Measurements from ENCODE around the gene CSNK1D.
"Not testable (repeated sequence)": the region's sequence is repeated elsewhere in the genome, so short reads cannot be mapped to it uniquely, and the experiment has no call there.

CSNK1D gene

GRCh38 chr17:82272495-82273326 lies 789 bp downstream of the CSNK1D start:
- no peak for DNase-seq

- DNase-seq: no peak
These were observed 2.1 kb downstream of the CSNK1D start for GRCh38 chr17:82271401-82271800.

DNA sequence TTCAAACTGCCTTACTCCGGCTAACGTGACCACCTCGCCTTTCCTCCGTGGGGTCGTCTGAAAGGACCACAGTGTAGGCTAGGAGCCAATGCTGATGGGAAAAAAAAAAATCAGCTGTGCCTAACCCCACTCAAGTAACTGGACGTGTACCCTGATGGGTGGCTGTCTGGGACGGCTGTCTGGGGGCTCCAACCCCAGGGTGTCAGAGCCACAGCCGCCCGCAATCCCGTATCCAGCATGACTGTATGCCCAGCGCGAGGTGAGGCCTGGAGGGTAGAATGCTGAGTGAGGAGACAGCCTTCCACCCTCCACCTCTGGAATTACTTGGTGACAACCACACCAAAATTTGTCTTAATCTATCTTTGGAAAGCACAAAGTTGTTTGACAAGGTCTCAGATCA lies 2.8 kb downstream of the CSNK1D start:
- no peak for DNase-seq

GRCh38 chr17:82269882-82270500 lies 3.5 kb downstream of the CSNK1D start:
- DNase-seq: no peak

GRCh38 chr17:82269138-82269881 lies 4.2 kb downstream of the CSNK1D start:
- no peak for DNase-seq

- DNase-seq: no peak
These were observed 5.7 kb downstream of the CSNK1D start for GRCh38 chr17:82267575-82268379.

DNA sequence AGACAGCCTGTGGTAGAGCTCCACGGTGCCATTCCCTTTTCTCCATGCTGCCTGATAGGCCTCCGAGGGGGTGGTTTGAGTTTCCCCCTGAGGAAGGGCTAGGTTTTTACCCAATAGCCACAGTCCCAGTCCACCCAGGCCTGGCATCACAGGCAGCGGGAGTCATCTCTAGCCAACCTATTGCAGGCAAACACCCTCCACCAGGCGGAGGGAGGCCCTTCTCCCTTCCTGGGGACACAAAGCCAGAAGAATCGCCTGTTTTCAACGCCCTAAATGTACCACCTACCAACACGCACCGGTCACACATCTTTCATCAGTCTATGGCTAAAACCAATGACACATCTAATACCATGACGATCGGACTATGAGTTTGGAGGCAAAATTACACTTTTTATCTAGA lies 7.4 kb downstream of the CSNK1D start:
- no peak for DNase-seq

DNA sequence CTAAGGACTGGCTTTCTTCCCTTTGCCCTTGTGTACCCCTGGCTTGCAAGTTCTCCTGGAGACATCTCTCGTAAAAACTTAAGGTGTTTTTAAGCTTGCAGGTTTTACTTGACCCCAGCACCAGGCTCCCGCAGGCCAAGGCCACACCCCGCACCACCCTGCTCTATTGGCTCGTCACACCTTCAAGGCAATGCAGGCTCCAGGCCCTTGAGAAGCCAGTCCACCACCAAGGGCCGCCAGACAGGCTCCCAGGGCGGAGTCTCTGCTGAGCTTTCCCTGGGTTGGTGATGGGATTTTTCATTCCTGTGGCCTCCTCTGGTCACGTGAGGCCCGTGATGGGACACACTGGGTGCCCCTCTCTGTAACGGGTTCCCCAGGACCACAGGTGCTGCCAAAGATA lies 9.9 kb downstream of the CSNK1D start:
- DNase-seq: no peak

GRCh38 chr17:82262344-82262743 lies 11.2 kb downstream of the CSNK1D start:
- DNase-seq: no peak

- DNase-seq: not testable (repeated sequence)
These were observed 13.2 kb downstream of the CSNK1D start for GRCh38 chr17:82259972-82260961.

DNA sequence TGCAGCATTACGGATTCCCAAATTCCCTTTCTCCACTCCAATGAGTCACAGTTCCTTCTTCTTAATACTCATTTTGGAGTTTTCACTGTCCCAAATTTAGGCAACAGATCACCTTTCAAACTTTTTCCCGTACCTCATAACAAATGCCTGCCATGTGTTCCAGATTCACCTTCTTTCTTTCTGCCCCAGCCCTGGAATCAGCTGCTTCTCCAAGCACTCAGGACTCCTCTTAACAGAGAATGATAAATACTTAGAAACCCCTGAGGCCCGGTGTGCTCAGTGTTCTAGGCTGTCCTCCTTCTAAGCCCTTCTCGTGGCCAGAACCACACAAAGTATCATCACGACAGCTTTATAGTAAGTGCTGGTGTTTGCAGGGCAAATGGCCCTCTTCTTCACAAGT lies 14.9 kb downstream of the CSNK1D start:
- DNase-seq: no peak

GRCh38 chr17:82257473-82257872 lies 16.0 kb downstream of the CSNK1D start:
- DNase-seq: no peak

DNA sequence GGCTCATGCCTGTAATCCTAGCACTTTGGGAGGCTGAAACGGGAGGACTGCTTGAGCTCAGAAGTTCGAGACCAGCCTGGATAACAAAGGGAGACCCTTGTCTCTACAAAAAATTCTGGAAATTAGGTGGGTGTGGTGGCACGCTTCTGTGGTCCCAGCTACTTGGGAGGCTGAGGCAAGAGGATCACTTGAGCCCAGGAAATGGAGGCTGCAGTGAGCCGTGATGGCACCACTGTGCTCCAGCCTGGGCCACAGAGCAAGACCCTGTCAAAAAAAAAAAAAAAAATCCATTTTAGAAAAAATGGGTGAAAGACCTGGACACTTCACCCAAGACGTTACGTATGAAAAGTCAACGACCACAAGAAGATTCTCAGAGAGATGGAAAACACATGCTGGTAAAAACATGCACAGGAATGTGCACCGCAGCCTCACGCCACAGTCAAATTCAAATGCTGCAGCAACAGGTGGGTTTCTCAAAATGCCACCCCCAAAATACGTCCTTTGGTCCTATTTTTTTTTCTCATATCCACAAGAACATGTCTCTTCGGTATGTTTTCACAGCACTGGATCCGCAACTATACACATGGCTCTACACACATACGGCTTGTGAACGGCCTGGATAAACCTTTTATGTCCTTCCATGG lies 17.1 kb downstream of the CSNK1D start:
- DNase-seq: no peak

DNA sequence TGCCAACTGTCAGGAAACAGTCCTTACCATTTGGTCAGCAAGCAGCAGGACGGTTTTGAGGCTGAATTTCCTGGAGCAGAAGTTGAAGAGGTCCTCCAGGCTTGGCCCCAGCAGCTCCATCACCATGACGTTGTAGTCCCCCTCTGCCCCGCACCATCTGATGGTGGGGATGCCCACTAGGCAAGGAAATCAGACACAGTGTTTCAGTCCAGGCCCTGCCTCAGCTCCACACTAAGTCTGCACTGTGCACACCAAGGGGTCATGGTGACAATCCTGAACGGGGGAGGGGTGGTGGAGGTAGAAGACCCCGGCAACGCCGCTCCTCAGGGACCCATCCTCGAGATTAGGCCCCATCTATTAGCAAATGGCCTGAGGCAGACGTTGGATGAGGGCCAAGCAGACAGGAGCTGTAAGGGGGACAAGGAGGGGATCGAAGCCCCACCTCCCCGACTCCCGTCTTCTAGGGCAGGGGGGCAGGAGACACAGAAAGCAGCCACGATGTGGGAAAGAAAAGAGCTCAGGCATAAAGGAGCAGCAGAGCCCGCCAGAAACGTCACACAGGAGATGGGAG lies 18.0 kb downstream of the CSNK1D start:
- no peak for DNase-seq

DNA sequence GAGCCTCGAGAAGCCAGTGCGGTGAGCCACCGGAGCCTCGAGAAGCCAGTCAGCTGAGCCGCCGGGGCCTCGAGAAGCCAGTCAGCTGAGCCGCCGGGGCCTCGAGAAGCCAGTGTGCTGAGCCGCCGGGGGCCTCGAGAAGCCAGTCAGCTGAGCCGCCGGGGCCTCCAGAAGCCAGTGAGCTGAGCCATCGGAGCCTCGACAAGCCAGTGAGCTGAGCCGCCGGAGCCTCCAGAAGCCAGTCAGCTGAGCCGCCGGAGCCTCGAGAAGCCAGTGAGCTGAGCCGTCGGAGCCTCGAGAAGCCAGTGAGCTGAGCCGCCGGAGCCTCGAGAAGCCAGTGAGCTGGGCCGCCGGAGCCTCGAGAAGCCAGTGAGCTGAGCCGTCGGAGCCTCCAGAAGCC lies 18.8 kb downstream of the CSNK1D start:
- not testable (repeated sequence) for DNase-seq

DNA sequence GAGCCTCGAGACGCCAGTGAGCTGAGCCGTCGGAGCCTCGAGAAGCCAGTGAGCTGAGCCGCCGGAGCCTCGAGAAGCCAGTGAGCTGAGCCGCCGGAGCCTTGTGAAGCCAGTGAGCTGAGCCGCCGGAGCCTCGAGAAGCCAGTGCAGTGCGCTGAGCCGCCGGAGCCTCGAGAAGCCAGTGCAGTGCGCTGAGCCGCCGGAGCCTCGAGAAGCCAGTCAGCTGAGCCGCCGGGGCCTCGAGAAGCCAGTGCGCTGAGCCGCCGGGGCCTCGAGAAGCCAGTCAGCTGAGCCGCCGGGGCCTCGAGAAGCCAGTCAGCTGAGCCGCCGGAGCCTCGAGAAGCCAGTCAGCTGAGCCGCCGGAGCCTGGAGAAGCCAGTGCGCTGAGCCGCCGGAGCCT lies 19.4 kb downstream of the CSNK1D start:
- DNase-seq: not testable (repeated sequence)

DNA sequence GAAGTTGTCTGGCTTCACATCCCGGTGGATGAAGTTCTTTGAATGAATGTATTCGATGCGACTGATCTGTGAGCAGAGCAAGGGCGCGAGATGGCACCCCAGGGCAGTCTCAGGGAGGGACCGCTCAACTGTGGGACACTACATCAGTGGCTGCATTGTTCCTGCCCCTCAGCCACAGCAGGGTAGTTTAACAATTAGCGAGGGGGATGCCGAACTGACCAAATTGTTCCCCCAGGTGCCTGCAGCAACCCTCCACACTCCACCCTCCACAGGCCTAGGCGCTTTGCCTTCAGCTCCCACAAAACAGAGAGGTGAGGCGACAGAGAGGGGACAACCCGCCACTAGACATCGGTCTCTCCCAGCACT lies 20.3 kb downstream of the CSNK1D start:
- DNase-seq: no peak

DNA sequence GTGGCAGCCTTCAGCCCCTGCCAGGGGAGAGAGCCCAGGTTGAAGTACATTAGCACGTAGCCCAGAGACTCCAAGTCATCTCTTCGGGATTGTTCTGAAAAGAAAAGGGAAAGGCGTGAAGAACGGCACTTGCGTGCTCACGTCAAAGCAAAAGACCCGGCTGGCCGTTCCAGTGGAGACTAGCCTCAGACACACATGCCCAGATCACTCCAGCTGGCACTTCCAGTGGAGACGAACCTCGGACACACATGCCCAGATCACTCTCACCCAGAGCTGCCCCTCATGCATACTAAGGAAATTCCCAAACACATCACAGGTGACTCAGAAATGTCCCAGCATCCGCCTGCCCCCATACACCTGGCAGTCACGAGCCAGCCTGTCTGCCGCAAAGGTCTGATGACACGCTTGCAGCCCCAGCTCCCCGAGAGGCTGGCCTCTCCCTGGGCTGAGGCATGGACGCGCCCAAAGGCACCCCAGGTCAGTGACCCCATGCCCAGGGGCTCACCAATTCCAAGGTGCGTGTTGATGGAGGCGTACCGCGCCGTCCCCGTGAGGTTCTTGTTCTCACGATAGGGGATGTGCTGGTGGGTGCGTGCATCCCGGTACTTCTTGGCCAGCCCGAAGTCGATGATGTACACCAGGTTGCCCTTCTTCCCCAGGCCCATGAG lies 20.9 kb downstream of the CSNK1D start:
- no peak for DNase-seq

DNA sequence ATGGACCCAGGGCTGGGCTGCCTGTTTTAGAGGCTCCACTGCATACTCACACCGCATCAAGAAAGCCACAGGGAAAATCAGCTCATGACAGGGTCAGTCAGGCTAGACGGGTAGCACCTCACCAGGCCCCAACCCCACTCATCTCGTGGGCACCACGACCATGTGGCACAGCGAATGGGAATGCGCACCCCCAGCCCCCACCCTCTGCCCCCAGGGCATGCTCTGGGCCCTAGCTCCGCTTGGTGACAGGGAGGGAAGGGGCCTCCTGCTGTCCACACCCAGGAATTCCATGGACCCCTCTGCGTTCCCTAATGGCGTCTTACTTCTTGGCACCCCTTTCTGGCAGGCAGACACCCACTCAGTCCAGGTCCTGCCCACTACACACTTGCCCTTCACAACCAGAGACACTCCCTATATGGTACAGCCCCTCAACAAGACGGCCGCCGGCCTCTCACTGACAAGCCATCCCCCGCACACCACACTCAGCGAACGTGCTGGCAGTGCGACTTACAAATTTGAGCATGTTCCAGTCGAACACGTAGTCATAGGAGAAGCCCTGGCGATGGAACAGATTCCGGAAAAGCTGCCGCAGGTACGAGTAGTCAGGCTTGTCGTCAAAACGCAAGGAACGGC lies 22.5 kb downstream of the CSNK1D start:
- DNase-seq: no peak

Measured in DMS79 treated with DMSO at 0.1 percent for 48 hours (cell line).